H1 (cell line): ENCODE results near the gene CDKN1B. TPM values are rescaled to one million over a fixed set of nuclear protein-coding genes. Genes with fewer than 3 reads are reported as not detected.

Experiments
- CTCF ChIA-PET: fragments of 300-600 bp; sonication (Branson Sonifier 250); formaldehyde crosslinking; loops from one replicate; lab custom pipeline; 2021; ENCODE audit not compliant: partially characterized antibody; lab: Charles Lee
- POLR2A ChIA-PET: fragments of 300-600 bp; sonication (Branson Sonifier 250); formaldehyde crosslinking; loops from one replicate; lab custom pipeline; 2021; ENCODE audit warnings: inconsistent platforms; ENCODE audit not compliant: partially characterized antibody; lab: Charles Lee
- DNase-seq, 2 experiments: peaks; one replicate each; pipeline versions ENCODE4 v3.0.0 to v3.0.0-alpha.2; 2010 to 2022; ENCODE audit warnings: low spot score in 2 of 2, low read depth in 1 of 2, mixed read lengths in 1 of 2
- FAIRE-seq: peaks from 2 replicates; lab custom pipeline; 2011; peaks lifted over from hg19 to GRCh38; lab: Jason Lieb, UNC
- H2AFZ ChIP-seq: 2 replicates; pipeline ENCODE4 v1.8.1; 2012; ENCODE audit warnings: low read length, inconsistent platforms
- H2AK5ac ChIP-seq: 2 replicates; pipeline ENCODE4 v1.6.1; 2013; ENCODE audit warnings: low read depth, low read length
- H2BK120ac ChIP-seq: replicated peaks from 2 replicates; pipeline ENCODE3; 2013; ENCODE audit warnings: low read depth, low read length, inconsistent platforms
- H2BK12ac ChIP-seq: 2 replicates; pipeline ENCODE4 v1.6.1; 2013; ENCODE audit warnings: low read depth, low read length
- H2BK15ac ChIP-seq: 2 replicates; pipeline ENCODE4 v1.6.1; 2013; ENCODE audit warnings: low read length
- H2BK20ac ChIP-seq: 2 replicates; pipeline ENCODE4 v1.6.1; 2013; ENCODE audit warnings: low read length
- H2BK5ac ChIP-seq: 2 replicates; pipeline ENCODE4 v1.6.1; 2013; ENCODE audit warnings: low read depth, low read length
- H3K14ac ChIP-seq: 2 replicates; pipeline ENCODE4 v1.6.1; 2013; ENCODE audit warnings: inconsistent platforms; ENCODE audit not compliant: insufficient read length
- H3K18ac ChIP-seq: 2 replicates; pipeline ENCODE4 v1.6.1; 2013; ENCODE audit warnings: low read length; ENCODE audit errors: extremely low read depth
- H3K23ac ChIP-seq: 2 replicates; pipeline ENCODE4 v1.6.1; 2013; ENCODE audit warnings: inconsistent platforms; ENCODE audit not compliant: insufficient read length
- H3K23me2 ChIP-seq: 2 replicates; pipeline ENCODE4 v1.6.1; 2013; ENCODE audit warnings: low read depth, low read length
- H3K27ac ChIP-seq: 2 replicates; pipeline ENCODE4 v1.6.1; 2011; ENCODE audit warnings: low read depth, low read length, inconsistent platforms
- H3K27me3 ChIP-seq, 4 experiments: replicated peaks in 1 of 4; 1 replicate in 1 of 4; 2 replicates in 3 of 4; pipeline versions ENCODE4 v1.6.1 to v1.8.1; 2011 to 2013; ENCODE audit warnings: low read length in 3 of 4, mild to moderate bottlenecking in 3 of 4, inconsistent platforms in 2 of 4, mixed read lengths in 2 of 4, moderate library complexity in 1 of 4; ENCODE audit not compliant: control insufficient read depth in 3 of 4, insufficient read depth in 3 of 4; ENCODE audit errors: extremely low read depth in 1 of 4
- H3K36me3 ChIP-seq, 4 experiments: 2 replicates each; pipeline versions ENCODE4 v1.6.1 to v1.8.1; 2011 to 2013; ENCODE audit warnings: mild to moderate bottlenecking in 4 of 4, low read length in 3 of 4, moderate library complexity in 2 of 4, control low read depth in 1 of 4, inconsistent platforms in 1 of 4; ENCODE audit not compliant: insufficient read depth in 4 of 4, control insufficient read depth in 2 of 4
- H3K4ac ChIP-seq: replicated peaks from 2 replicates; pipeline ENCODE3; 2013; ENCODE audit warnings: low read length, low read depth, mixed read lengths, inconsistent platforms; ENCODE audit not compliant: insufficient read length
- H3K4me1 ChIP-seq, 4 experiments: replicated peaks in 1 of 4; 1 replicate in 1 of 4; 2 replicates in 3 of 4; pipeline versions ENCODE4 v1.6.1 to v1.8.1; 2011 to 2013; ENCODE audit warnings: low read length in 3 of 4, inconsistent platforms in 2 of 4, mixed read lengths in 1 of 4; ENCODE audit not compliant: insufficient read depth in 4 of 4, control insufficient read depth in 3 of 4
- H3K4me2 ChIP-seq, 2 experiments: 2 replicates each; pipeline versions ENCODE4 v1.6.1 to v1.8.1; 2011 to 2013; ENCODE audit warnings: low read depth in 2 of 2, low read length in 2 of 2, control low read depth in 1 of 2, inconsistent platforms in 1 of 2, mild to moderate bottlenecking in 1 of 2; ENCODE audit not compliant: insufficient read depth in 1 of 2
- H3K4me3 ChIP-seq, 4 experiments: fragments of 200-600, 300-600 bp in 1 of 4; sonication (generic), shearing (Covaris generic), sonication (Bioruptor Twin) in 1 of 4; 2 replicates each; pipeline versions ENCODE4 v1.5.1 to v1.8.1; 2011 to 2016; ENCODE audit warnings: low read length in 4 of 4, low read depth in 3 of 4, control low read depth in 2 of 4, inconsistent platforms in 2 of 4, mild to moderate bottlenecking in 2 of 4, mixed read lengths in 1 of 4, moderate library complexity in 1 of 4; ENCODE audit not compliant: insufficient read depth in 2 of 4; ENCODE audit errors: extremely low read depth in 1 of 4
- H3K56ac ChIP-seq: replicated peaks from 2 replicates; pipeline ENCODE3; 2013; ENCODE audit warnings: low read depth, mild to moderate bottlenecking, mixed read lengths, low read length, inconsistent platforms; ENCODE audit not compliant: insufficient read length
- H3K79me1 ChIP-seq: 2 replicates; pipeline ENCODE4 v1.6.1; 2013; ENCODE audit warnings: low read depth, low read length, control low read depth
- H3K79me2 ChIP-seq, 2 experiments: 2 replicates each; pipeline versions ENCODE4 v1.6.1 to v1.8.1; 2012 to 2013; ENCODE audit warnings: low read length in 2 of 2, mild to moderate bottlenecking in 2 of 2, inconsistent platforms in 1 of 2; ENCODE audit not compliant: insufficient read depth in 2 of 2, control insufficient read depth in 1 of 2
- H3K9ac ChIP-seq, 4 experiments: replicated peaks in 1 of 4; 1 replicate in 1 of 4; 2 replicates in 3 of 4; pipeline versions ENCODE4 v1.6.1 to v1.8.1; 2011 to 2013; ENCODE audit warnings: low read depth in 3 of 4, low read length in 3 of 4, control low read depth in 2 of 4, mild to moderate bottlenecking in 2 of 4, moderate library complexity in 2 of 4, inconsistent platforms in 1 of 4; ENCODE audit errors: extremely low read depth in 1 of 4
- H3K9me3 ChIP-seq, 2 experiments: 2 replicates each; pipeline versions ENCODE4 v1.6.1 to v1.8.1; 2012 to 2013; ENCODE audit warnings: mild to moderate bottlenecking in 2 of 2, moderate library complexity in 2 of 2, control low read depth in 1 of 2, inconsistent platforms in 1 of 2, low read depth in 1 of 2, low read length in 1 of 2, mixed read lengths in 1 of 2; ENCODE audit not compliant: insufficient read depth in 2 of 2
- H4K20me1 ChIP-seq, 2 experiments: replicated peaks in 1 of 2; 2 replicates each; pipeline versions ENCODE3 to v1.8.1; 2011 to 2013; ENCODE audit warnings: inconsistent platforms in 2 of 2, low read length in 2 of 2, mild to moderate bottlenecking in 1 of 2; ENCODE audit not compliant: insufficient read depth in 2 of 2, control insufficient read depth in 1 of 2
- H4K5ac ChIP-seq: 2 replicates; pipeline ENCODE4 v1.6.1; 2013; ENCODE audit warnings: low read length, low read depth, mixed read lengths, inconsistent platforms; ENCODE audit not compliant: insufficient read length
- H4K8ac ChIP-seq: 2 replicates; pipeline ENCODE4 v1.8.0; 2013; ENCODE audit warnings: mild to moderate bottlenecking, moderate library complexity, low read length, inconsistent platforms; ENCODE audit not compliant: insufficient read depth; ENCODE audit errors: extremely low read depth
- H4K91ac ChIP-seq: replicated peaks from 2 replicates; pipeline ENCODE3; 2013; ENCODE audit warnings: low read length, mixed read lengths, inconsistent platforms; ENCODE audit not compliant: insufficient read length
- ATF3 ChIP-seq: IDR thresholded peaks from 2 replicates; pipeline ENCODE4 v1.6.1; 2011; ENCODE audit warnings: low read depth, mild to moderate bottlenecking, low read length; ENCODE audit not compliant: insufficient read depth
- SP4 ChIP-seq: IDR thresholded peaks from 2 replicates; pipeline ENCODE4 v1.6.1; 2012; ENCODE audit warnings: low read length, inconsistent platforms
- TAF1 ChIP-seq: IDR thresholded peaks from 2 replicates; pipeline ENCODE4 v1.6.1; 2011; ENCODE audit warnings: mild to moderate bottlenecking, low read depth, low read length
- TBP ChIP-seq: IDR thresholded peaks from 2 replicates; pipeline ENCODE4 v1.6.1; 2011; ENCODE audit warnings: low read depth, low read length, improper control_type of control experiment
- WGBS, 2 experiments: shearing (Covaris generic) in 1 of 2; methylation state at CpG; one replicate each; pipeline versions ENCODE4 v1.1.6 to v1.1.7; 2013 to 2015; ENCODE audit warnings: low lambda C conversion rate in 2 of 2, mixed read lengths in 2 of 2, inconsistent platforms in 1 of 2, low coverage in 1 of 2, missing lambda C conversion rate in 1 of 2; ENCODE audit not compliant: insufficient replicate concordance in 2 of 2, insufficient coverage in 1 of 2, insufficient read length in 1 of 2; ENCODE audit errors: extremely low coverage in 1 of 2, missing lambda C conversion rate in 1 of 2; 5-methylcytosine and 5-hydroxymethylcytosine counted together
- polyA plus RNA-seq, 7 experiments: library from polyadenylated mRNA; depleted of rRNA in 3 of 7; stranded (reverse) in 5 of 7; unstranded in 2 of 7; fragments of >200 nt in 5 of 7; fragments of 200-250 nt in 2 of 7; gene quantifications; 1 replicate in 5 of 7; 2 replicates in 1 of 7; 4 replicates in 1 of 7; pipeline versions ENCODE4 v1.2.1 to v1.2.3, GENCODE V29; 2011 to 2013; ENCODE audit warnings: missing spikeins in 2 of 7, mixed read lengths in 2 of 7
- total RNA-seq: library from RNA; stranded (reverse); fragmentation: NEBNext Ultra II Directional; extraction: Animal tissue kit (Norgen Biotek cat#: 25700); gene quantifications from 2 replicates; pipeline ENCODE4 v1.2.1, GENCODE V29; 2021

The CDKN1B gene
- total and polyA plus RNA-seq, 2 of the 8 experiments (the other 6 are each of a cell fraction or from before 2014, with no cell fraction given), result 6.5 to 27.2 TPM

DNA sequence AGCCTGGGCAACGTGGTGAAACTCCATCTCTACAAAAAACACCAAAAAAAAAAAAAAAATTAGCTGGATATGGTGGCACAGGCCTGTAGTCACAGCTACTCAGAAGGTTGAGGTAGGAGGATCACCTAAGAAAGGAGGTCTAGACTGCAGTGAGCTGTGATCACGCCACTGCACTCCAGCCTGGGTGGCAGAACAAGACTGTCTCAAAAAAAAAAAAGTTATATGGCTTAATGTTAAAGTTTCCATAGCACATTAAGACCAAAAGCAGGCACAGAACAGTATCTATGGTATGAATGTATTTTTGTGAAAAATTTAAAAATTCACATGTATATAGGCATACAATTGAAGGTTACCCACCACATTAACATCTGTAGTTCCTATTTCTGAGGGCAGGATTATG, 15.9 kb downstream of the CDKN1B start:
- H4K8ac ChIP-seq, result no peak overlapping the region
- H3K27ac ChIP-seq, result no peak overlapping the region
- no peak overlapping the region for H3K4ac ChIP-seq
- H3K18ac ChIP-seq, result no peak overlapping the region
- no peak overlapping the region for H3K23ac ChIP-seq
- FAIRE-seq (no peak), DNase-seq (no peak)
- H2BK12ac ChIP-seq, result no peak overlapping the region
- no peak overlapping the region for H2BK15ac ChIP-seq
- no peak overlapping the region for H2AK5ac ChIP-seq
- H2AFZ ChIP-seq, result no peak overlapping the region
- no peak overlapping the region for H2BK20ac ChIP-seq
- no peaks in the 10 kb centered on the region for H3K4me1 ChIP-seq
- H3K79me1 ChIP-seq, result no peaks in the 10 kb centered on the region
- ChIA-PET POLR2A (interaction anchor here (0.6 to 1.2 kb wide), 4 partner anchors 10 to 297 kb away, joined by 3 to 4 read pairs (median 3); no protein-coding TSS in a partner anchor), CTCF (interaction anchor here (0.8 kb wide), 1 partner anchor 9 kb away, joined by 4 read pairs; no protein-coding TSS in a partner anchor)
- no peak overlapping the region for H2BK5ac ChIP-seq
- no peak overlapping the region for H3K4me3 ChIP-seq
- no peak overlapping the region for H2BK120ac ChIP-seq
- no peaks in the 10 kb centered on the region for H3K79me2 ChIP-seq
- H3K14ac ChIP-seq, result no peak overlapping the region
- no peak overlapping the region for H3K9ac ChIP-seq
- no peaks in the 10 kb centered on the region for H3K36me3 ChIP-seq
- 0 out of 4 replicates have a peak, but pooled peaks cover 0 to 5% of the 10 kb centered on the region in 2 experiments for H3K9me3 ChIP-seq
- 100% methylated on average over 2 of the region's 2 CpGs; no CpG with 5 or more reads in 1 of the 2 experiments for WGBS, 2 experiments
- H3K27me3 ChIP-seq, result no peaks in the 10 kb centered on the region
- no peak for TF ChIP-seq ATF3
- TF ChIP-seq TAF1, result no peak
- TF ChIP-seq SP4, result no peak
- no peak for TF ChIP-seq TBP
- no peaks in the 10 kb centered on the region for H4K20me1 ChIP-seq
- no peak overlapping the region for H3K4me2 ChIP-seq
- no peak overlapping the region for H3K56ac ChIP-seq
- no peaks in the 10 kb centered on the region for H3K23me2 ChIP-seq
- no peak overlapping the region for H4K5ac ChIP-seq
- H4K91ac ChIP-seq, result no peak overlapping the region
